ENCODE data around the gene NDUFAF4.

- TF ChIP-seq RFX5 (IDR thresholded peaks at IDR 0.05; ENCODE audit: borderline replicate concordance, low read depth, low read length), result no peak
- no peak for TF ChIP-seq POLR2AphosphoS5 (IDR thresholded peaks at IDR 0.05; ENCODE audit: low read depth, low read length)
- no peak for TF ChIP-seq JUND (IDR thresholded peaks at IDR 0.05; ENCODE audit: low read length)
- no peak for TF ChIP-seq RAD21 (IDR thresholded peaks at IDR 0.05 in 1 of 2, conservative IDR thresholded peaks at IDR 0.05 in 1 of 2; ENCODE audit: low read depth in 2 of 2, low read length in 2 of 2)
- no peak for TF ChIP-seq SP1 (IDR thresholded peaks at IDR 0.05; ENCODE audit: low read depth, low read length)
- TF ChIP-seq TAF1 (IDR thresholded peaks at IDR 0.05; ENCODE audit: low read depth, low read length), result no peak
- TF ChIP-seq, protein P1, sequence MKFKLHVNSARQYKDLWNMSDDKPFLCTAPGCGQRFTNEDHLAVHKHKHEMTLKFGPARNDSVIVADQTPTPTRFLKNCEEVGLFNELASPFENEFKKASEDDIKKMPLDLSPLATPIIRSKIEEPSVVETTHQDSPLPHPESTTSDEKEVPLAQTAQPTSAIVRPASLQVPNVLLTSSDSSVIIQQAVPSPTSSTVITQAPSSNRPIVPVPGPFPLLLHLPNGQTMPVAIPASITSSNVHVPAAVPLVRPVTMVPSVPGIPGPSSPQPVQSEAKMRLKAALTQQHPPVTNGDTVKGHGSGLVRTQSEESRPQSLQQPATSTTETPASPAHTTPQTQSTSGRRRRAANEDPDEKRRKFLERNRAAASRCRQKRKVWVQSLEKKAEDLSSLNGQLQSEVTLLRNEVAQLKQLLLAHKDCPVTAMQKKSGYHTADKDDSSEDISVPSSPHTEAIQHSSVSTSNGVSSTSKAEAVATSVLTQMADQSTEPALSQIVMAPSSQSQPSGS (IDR thresholded peaks at IDR 0.05; ENCODE audit: low read length), result no peak
- TF ChIP-seq, protein P2, sequence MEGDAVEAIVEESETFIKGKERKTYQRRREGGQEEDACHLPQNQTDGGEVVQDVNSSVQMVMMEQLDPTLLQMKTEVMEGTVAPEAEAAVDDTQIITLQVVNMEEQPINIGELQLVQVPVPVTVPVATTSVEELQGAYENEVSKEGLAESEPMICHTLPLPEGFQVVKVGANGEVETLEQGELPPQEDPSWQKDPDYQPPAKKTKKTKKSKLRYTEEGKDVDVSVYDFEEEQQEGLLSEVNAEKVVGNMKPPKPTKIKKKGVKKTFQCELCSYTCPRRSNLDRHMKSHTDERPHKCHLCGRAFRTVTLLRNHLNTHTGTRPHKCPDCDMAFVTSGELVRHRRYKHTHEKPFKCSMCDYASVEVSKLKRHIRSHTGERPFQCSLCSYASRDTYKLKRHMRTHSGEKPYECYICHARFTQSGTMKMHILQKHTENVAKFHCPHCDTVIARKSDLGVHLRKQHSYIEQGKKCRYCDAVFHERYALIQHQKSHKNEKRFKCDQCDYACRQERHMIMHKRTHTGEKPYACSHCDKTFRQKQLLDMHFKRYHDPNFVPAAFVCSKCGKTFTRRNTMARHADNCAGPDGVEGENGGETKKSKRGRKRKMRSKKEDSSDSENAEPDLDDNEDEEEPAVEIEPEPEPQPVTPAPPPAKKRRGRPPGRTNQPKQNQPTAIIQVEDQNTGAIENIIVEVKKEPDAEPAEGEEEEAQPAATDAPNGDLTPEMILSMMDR (IDR thresholded peaks at IDR 0.05; ENCODE audit: control extremely low read depth in 1 of 3, insufficient read depth in 1 of 3, low read depth in 1 of 3, low read length in 3 of 3), result no peak
- no peak for TF ChIP-seq CHD1 (IDR thresholded peaks at IDR 0.05; ENCODE audit: low read depth, low read length)
- TF ChIP-seq YY1 (IDR thresholded peaks at IDR 0.05; ENCODE audit: low read depth, low read length), result no peak
- TF ChIP-seq SIN3A (conservative IDR thresholded peaks at IDR 0.05 in 1 of 2, IDR thresholded peaks at IDR 0.05 in 1 of 2; ENCODE audit: low read depth in 1 of 2, low read length in 2 of 2), result no peak
- no peak for TF ChIP-seq CEBPB (IDR thresholded peaks at IDR 0.05; ENCODE audit: low read depth, low read length)
- TF ChIP-seq GABPA (IDR thresholded peaks at IDR 0.05; ENCODE audit: borderline replicate concordance, insufficient read depth, low read length), result no peak
Measured at GRCh38 chr6:96844530-96844929, 53.2 kb downstream of the NDUFAF4 start.

Data from H1 (cell line).